Left lung (tissue), 10 donors: ENCODE measurements around the gene TMEM72. TPM values are rescaled to one million over a fixed set of nuclear protein-coding genes. Genes with fewer than 3 reads are reported as not detected.

Experiments
- ATAC-seq: fragments of 200-7000 bp; cut with Tn5 transposase; one replicate; pipeline ENCODE4 v1.9.1; 2020; ENCODE audit warnings: moderate library complexity
- DNase-seq, 4 donors: peaks; one replicate each; pipeline ENCODE4 v3.0.0-alpha.2; 2013 to 2020
- H3K27ac ChIP-seq, 2 donors: fragments of 200-600 bp; sonication (generic) in 1 of 2; one replicate each; pipeline versions ENCODE4 v1.5.0 to v1.8.0; 2020 to 2021
- H3K27me3 ChIP-seq, 2 donors: fragments of 200-600 bp; sonication (generic) in 1 of 2; one replicate each; pipeline versions ENCODE4 v1.5.0 to v1.8.0; 2020 to 2021
- H3K36me3 ChIP-seq, 2 donors: fragments of 200-600 bp; sonication (generic) in 1 of 2; one replicate each; pipeline versions ENCODE4 v1.5.0 to v1.8.0; 2020 to 2021
- H3K4me1 ChIP-seq, 2 donors: fragments of 200-600 bp; one replicate each; pipeline ENCODE4 v1.8.0; 2021
- H3K4me3 ChIP-seq, 2 donors: fragments of 200-600 bp; sonication (generic) in 1 of 2; one replicate each; pipeline versions ENCODE4 v1.5.0 to v1.8.0; 2020 to 2021; ENCODE audit warnings: mild to moderate bottlenecking in 1 of 2
- H3K9me3 ChIP-seq, 2 donors: fragments of 200-600 bp; sonication (generic) in 1 of 2; one replicate each; pipeline versions ENCODE4 v1.5.0 to v1.8.0; 2020 to 2021
- intact Hi-C, 2 donors: fragments of 100-400 bp; cut with DNase I; formaldehyde crosslinking; loops; one replicate each; pipeline versions ENCODE4 v1.11.2 to v1.14.2; 2022
- polyA plus RNA-seq, 6 donors: library from polyadenylated mRNA; unstranded; fragments of 120-200 nt; gene quantifications; one replicate each; pipeline ENCODE4 v1.2.1, GENCODE V29; 2013; ENCODE audit not compliant: insufficient read length in 6 of 6
- total RNA-seq, 2 donors: library from RNA; stranded (reverse); fragmentation: NEBNext Ultra II Directional; extraction: Animal tissue kit (Norgen Biotek cat#: 25700); gene quantifications; one replicate each; pipeline ENCODE4 v1.2.1, GENCODE V29; 2021
- TF ChIP-seq, protein P1 (sequence below), 2 donors: fragments of 200-600 bp; sonication (generic) in 1 of 2; IDR thresholded peaks; one replicate each; pipeline versions ENCODE4 v1.5.0 to v1.8.0; 2021; ENCODE audit warnings: antibody characterized with exemption in 2 of 2
- donor health status: DM: no; HTN: yes; CAD: no.
- donor health status: DM: no; HTN: no; CAD: no.

TMEM72 gene
- total and polyA plus RNA-seq, 8 donors = 0.23 to 2.2 (median 1.7) TPM; not detected in 1

GRCh38 chr10:44958196-44958897 is 47.2 kb downstream of the TMEM72 start:
- TF ChIP-seq, protein P1, sequence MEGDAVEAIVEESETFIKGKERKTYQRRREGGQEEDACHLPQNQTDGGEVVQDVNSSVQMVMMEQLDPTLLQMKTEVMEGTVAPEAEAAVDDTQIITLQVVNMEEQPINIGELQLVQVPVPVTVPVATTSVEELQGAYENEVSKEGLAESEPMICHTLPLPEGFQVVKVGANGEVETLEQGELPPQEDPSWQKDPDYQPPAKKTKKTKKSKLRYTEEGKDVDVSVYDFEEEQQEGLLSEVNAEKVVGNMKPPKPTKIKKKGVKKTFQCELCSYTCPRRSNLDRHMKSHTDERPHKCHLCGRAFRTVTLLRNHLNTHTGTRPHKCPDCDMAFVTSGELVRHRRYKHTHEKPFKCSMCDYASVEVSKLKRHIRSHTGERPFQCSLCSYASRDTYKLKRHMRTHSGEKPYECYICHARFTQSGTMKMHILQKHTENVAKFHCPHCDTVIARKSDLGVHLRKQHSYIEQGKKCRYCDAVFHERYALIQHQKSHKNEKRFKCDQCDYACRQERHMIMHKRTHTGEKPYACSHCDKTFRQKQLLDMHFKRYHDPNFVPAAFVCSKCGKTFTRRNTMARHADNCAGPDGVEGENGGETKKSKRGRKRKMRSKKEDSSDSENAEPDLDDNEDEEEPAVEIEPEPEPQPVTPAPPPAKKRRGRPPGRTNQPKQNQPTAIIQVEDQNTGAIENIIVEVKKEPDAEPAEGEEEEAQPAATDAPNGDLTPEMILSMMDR (IDR thresholded peaks at IDR 0.05) = no peak
- ATAC-seq (peak; percentile 55), DNase-seq (peak in 1 of 4 donors; percentile 33)
- Histone ChIP-seq H3K4me3 (peak overlapping the region; percentile 54 to 75), H3K27ac (peak overlapping the region; percentile 84 to 92), H3K9me3 (no peaks in the 10 kb centered on the region), H3K36me3 (peaks cover 0 to 7% of the 10 kb centered on the region in 2 donors), H3K4me1 (peaks cover 18 to 54% of the 10 kb centered on the region in 2 donors), H3K27me3 (no peaks in the 10 kb centered on the region)
- intact Hi-C loops = no loop called here

DNA sequence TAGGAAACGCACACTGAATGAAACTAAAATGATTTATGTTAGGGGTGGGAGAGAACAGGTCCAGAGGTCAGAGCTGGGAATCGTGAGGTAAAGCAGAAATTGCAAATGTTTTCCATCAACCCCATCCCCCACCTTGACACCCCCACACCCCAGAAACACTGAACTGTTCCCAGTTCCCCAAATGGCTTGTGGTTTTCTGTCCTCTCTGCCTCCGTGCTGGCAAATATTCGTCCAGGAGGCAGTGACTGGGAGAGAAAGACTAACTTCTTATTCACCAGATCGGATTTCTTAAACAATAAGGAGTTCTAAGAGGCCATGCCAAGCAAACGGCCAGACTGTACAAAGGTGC is 47.7 kb downstream of the TMEM72 start:
- TF ChIP-seq, protein P1 (IDR thresholded peaks at IDR 0.05) = no peak
- Histone ChIP-seq H3K27ac (peak overlapping the region; percentile 84 to 92), H3K4me3 (peak overlapping the region; percentile 54 to 75), H3K9me3 (no peaks in the 10 kb centered on the region), H3K27me3 (no peaks in the 10 kb centered on the region), H3K36me3 (peaks cover 0 to 7% of the 10 kb centered on the region in 2 donors), H3K4me1 (peaks cover 23 to 59% of the 10 kb centered on the region in 2 donors)
- DNase-seq = no peak
- no peak for ATAC-seq
- intact Hi-C loops = no loop called here

DNA sequence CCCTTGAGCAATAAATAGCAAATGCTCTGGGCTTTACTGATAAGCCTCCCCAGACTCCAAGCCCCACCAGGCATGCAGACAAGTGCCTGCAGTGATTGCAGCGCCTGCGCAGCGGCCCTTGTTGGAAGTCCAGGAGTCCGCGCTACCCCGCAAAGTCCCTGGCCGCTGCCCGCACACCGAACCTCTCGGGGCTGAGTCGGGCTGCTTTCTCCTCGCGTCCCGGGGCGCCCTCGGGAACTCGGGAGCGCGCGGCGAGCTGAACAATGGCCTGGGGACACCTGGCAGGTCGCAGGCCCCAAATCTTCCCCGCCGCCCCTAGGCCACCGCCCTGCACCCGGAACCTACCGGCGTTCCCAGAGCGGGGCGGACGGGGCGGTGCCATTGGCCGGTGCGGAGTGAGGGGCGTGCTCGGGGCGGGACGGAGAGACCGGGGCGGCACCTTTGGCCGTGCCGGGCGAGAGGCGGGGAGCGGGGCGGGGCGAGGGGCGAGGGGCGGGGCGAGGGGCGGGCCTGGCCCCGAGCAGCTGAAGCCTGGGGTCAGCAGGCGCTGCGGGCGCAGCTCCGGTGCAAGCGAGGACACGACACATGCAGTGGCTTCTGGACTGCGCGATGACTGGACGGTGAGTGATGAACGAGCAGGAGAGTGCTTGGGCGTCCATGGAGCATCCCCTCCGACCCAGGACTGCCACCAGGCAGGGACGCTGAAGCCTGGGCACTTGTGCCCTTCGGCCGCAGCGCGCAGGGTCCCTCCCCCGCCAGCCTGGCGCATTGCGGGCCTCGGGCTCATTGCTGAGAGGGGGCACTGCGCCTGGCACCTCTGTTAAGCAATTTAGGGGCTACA is 48.3 kb downstream of the TMEM72 start, which contains the start of gene RASSF4:
TSS of gene RASSF4 (plus strand) at position 556 of the 841 bp plus-strand sequence. CDS start 10,401 bp downstream, outside the sequence.
- intact Hi-C loops = no loop called here
- ATAC-seq (peak; percentile 93), DNase-seq (peak; percentile 71 to 99 (median 92))
- H3K4me3 ChIP-seq = peak within 1 kb of the TSS; percentile 54 to 75
- peaks cover 29 to 65% of the 10 kb centered on the region in 2 donors for H3K4me1 ChIP-seq
- no peaks in the 10 kb centered on the region for H3K9me3 ChIP-seq
- H3K27ac ChIP-seq = peak within 1 kb of the TSS; percentile 84 to 92
- no peaks in the 10 kb centered on the region for H3K27me3 ChIP-seq
- peaks cover 0 to 7% of the 10 kb centered on the region in 2 donors for H3K36me3 ChIP-seq
- TF ChIP-seq, protein P1 (IDR thresholded peaks at IDR 0.05) = no peak

- no peak for ATAC-seq
- H3K27ac ChIP-seq = peak overlapping the region; percentile 51 to 84
- H3K4me1 ChIP-seq = peaks cover 35 to 71% of the 10 kb centered on the region in 2 donors
Measured at GRCh38 chr10:44960088-44960460, 48.9 kb downstream of the TMEM72 start.

More at GRCh38 chr10:44960088-44960460, 48.9 kb downstream of the TMEM72 start:
- no peaks in the 10 kb centered on the region for H3K9me3 ChIP-seq
- peaks cover 0 to 7% of the 10 kb centered on the region in 2 donors for H3K36me3 ChIP-seq
- H3K4me3 ChIP-seq = peak overlapping the region; percentile 54 to 75
- TF ChIP-seq, protein P1 (IDR thresholded peaks at IDR 0.05) = no peak
- intact Hi-C loops = no loop called here
- no peaks in the 10 kb centered on the region for H3K27me3 ChIP-seq
- no peak for DNase-seq
